PC-9 (cell line): ENCODE data around the gene ANKEF1. TPM values are rescaled to one million over a fixed set of nuclear protein-coding genes. Genes with fewer than 3 reads are reported as not detected.

ENCODE experiments used
- BruUV-seq: library from RNA; stranded (reverse); fragments of 400-500 nt; replicated peaks from 2 replicates; lab custom pipeline; 2021; lab: Mats Ljungman, UMichigan
- CTCF ChIA-PET: fragments of 300-600 bp; sonication (Branson Sonifier 250); formaldehyde crosslinking; loops from one replicate; lab custom pipeline; 2022; ENCODE audit warnings: antibody characterized with exemption; lab: Charles Lee
- POLR2A ChIA-PET: fragments of 300-600 bp; sonication (Branson Sonifier 250); formaldehyde crosslinking; loops from one replicate; lab custom pipeline; 2022; ENCODE audit warnings: antibody characterized with exemption; ENCODE audit not compliant: unreplicated experiment; lab: Charles Lee
- DNase-seq, 2 experiments: peaks; one replicate each; pipeline versions ENCODE4 v3.0.0 to v3.0.0-alpha.2; 2015 to 2022; ENCODE audit warnings: mixed read lengths in 1 of 2
- H2AFZ ChIP-seq: fragments of 200-600 bp; sonication (generic); 2 replicates; pipeline ENCODE4 v1.8.1; 2017; ENCODE audit warnings: antibody characterized with exemption
- H3F3A ChIP-seq: fragments of 200-600 bp; sonication (generic); 2 replicates; pipeline ENCODE4 v1.8.1; 2017; ENCODE audit warnings: antibody characterized with exemption, mild to moderate bottlenecking, low read depth; ENCODE audit not compliant: insufficient read depth
- H3K27ac ChIP-seq: fragments of 200-600 bp; sonication (generic); 2 replicates; pipeline ENCODE4 v1.6.1; 2016; ENCODE audit warnings: mixed run types
- H3K27me3 ChIP-seq: fragments of 200-600 bp; sonication (generic); 2 replicates; pipeline ENCODE4 v1.6.1; 2016; ENCODE audit warnings: low read depth, mixed run types; ENCODE audit not compliant: insufficient read depth
- H3K36me3 ChIP-seq: fragments of 200-600 bp; sonication (generic); 2 replicates; pipeline ENCODE4 v1.6.1; 2016; ENCODE audit warnings: low read depth, mixed run types
- H3K4me1 ChIP-seq: fragments of 200-600 bp; sonication (generic); replicated peaks from 2 replicates; pipeline ENCODE4 v1.6.1; 2016; ENCODE audit warnings: mixed run types; ENCODE audit not compliant: insufficient read depth
- H3K4me2 ChIP-seq: fragments of 200-600 bp; sonication (generic); 2 replicates; pipeline ENCODE4 v1.6.1; 2017; ENCODE audit warnings: mixed run types
- H3K4me3 ChIP-seq: fragments of 200-600 bp; sonication (generic); 2 replicates; pipeline ENCODE4 v1.6.1; 2016; ENCODE audit warnings: mixed run types
- H3K79me2 ChIP-seq: fragments of 200-600 bp; sonication (generic); 2 replicates; pipeline ENCODE4 v1.6.1; 2017; ENCODE audit warnings: low read depth, mixed run types
- H3K9me2 ChIP-seq: fragments of 200-600 bp; sonication (generic); 2 replicates; pipeline ENCODE4 v1.8.1; 2017; ENCODE audit warnings: mild to moderate bottlenecking; ENCODE audit not compliant: insufficient read depth
- H3K9me3 ChIP-seq: fragments of 200-600 bp; sonication (generic); 2 replicates; pipeline ENCODE4 v1.8.1; 2016; ENCODE audit warnings: low read depth; ENCODE audit not compliant: insufficient read depth
- H4K20me1 ChIP-seq: fragments of 200-600 bp; sonication (generic); 2 replicates; pipeline ENCODE4 v1.8.1; 2017; ENCODE audit not compliant: insufficient read depth
- CTCF ChIP-seq: fragments of 200-600 bp; sonication (generic); conservative IDR thresholded peaks from 2 replicates; pipeline ENCODE4 v1.6.1; 2017; ENCODE audit warnings: mixed run types, antibody characterized with exemption, mild to moderate bottlenecking, moderate library complexity
- EZH2 ChIP-seq: fragments of 200-600 bp; sonication (generic); IDR thresholded peaks from 2 replicates; pipeline ENCODE4 v1.8.0; 2017; ENCODE audit warnings: antibody characterized with exemption, low read depth
- intact Hi-C: fragments of 100-400 bp; cut with micrococcal nuclease; formaldehyde crosslinking; loops from one replicate; pipeline ENCODE4 v1.10.0; 2022; ENCODE audit not compliant: unreplicated experiment
- total RNA-seq: library from RNA; stranded (reverse); gene quantifications from 2 replicates; pipeline ENCODE4 v1.2.3, GENCODE V29; 2021

Gene ANKEF1
- total RNA-seq, 1 experiment from 2014 or later = 11.1 TPM

- ChIA-PET POLR2A (no interaction called here), CTCF (no interaction called here)
- Histone ChIP-seq H3K36me3 (no peaks in the 10 kb centered on the region), H3K4me2 (no peak overlapping the region), H3F3A (no peaks in the 10 kb centered on the region), H3K9me2 (no peaks in the 10 kb centered on the region), H4K20me1 (no peaks in the 10 kb centered on the region), H3K27ac (no peak overlapping the region), H3K9me3 (no peaks in the 10 kb centered on the region), H3K4me1 (no peaks in the 10 kb centered on the region), H2AFZ (peak overlapping the region; percentile 52; the same call in 1 of the 2 replicates), H3K27me3 (no peaks in the 10 kb centered on the region), H3K4me3 (no peak overlapping the region), H3K79me2 (no peaks in the 10 kb centered on the region)
- DNase-seq = no peak
- BruUV-seq = no TSS peak
- TF ChIP-seq CTCF (no peak), EZH2 (no peak)
- intact Hi-C loops = no loop called here
Observed at GRCh38 chr20:9989066-9989724, 45.6 kb upstream of the ANKEF1 start.

- no peaks in the 10 kb centered on the region for H3F3A ChIP-seq
- H3K79me2 ChIP-seq = no peaks in the 10 kb centered on the region
- no peak for DNase-seq
- ChIA-PET POLR2A (no interaction called here), CTCF (no interaction called here)
- H3K27ac ChIP-seq = no peak overlapping the region
- no peaks in the 10 kb centered on the region for H3K27me3 ChIP-seq
- no peak overlapping the region for H3K4me3 ChIP-seq
- no TSS peak for BruUV-seq
- TF ChIP-seq CTCF = no peak
- no peak for TF ChIP-seq EZH2
- no peaks in the 10 kb centered on the region for H3K36me3 ChIP-seq
- H2AFZ ChIP-seq = no peak overlapping the region
- no peak overlapping the region for H3K4me2 ChIP-seq
- H3K9me3 ChIP-seq = no peaks in the 10 kb centered on the region
- H4K20me1 ChIP-seq = no peaks in the 10 kb centered on the region
- no peaks in the 10 kb centered on the region for H3K4me1 ChIP-seq
- H3K9me2 ChIP-seq = no peaks in the 10 kb centered on the region
- intact Hi-C loops = no loop called here
Observed at GRCh38 chr20:9993137-9993536, 41.6 kb upstream of the ANKEF1 start.

GRCh38 chr20:9994676-9995075, 40.1 kb upstream of the ANKEF1 start:
- H4K20me1 ChIP-seq = no peaks in the 10 kb centered on the region
- no peak overlapping the region for H3K4me3 ChIP-seq
- no peak overlapping the region for H2AFZ ChIP-seq
- H3K4me1 ChIP-seq = no peaks in the 10 kb centered on the region
- DNase-seq = no peak
- no peaks in the 10 kb centered on the region for H3K9me3 ChIP-seq
- POLR2A ChIA-PET = no interaction called here
- H3K4me2 ChIP-seq = no peak overlapping the region
- H3K27me3 ChIP-seq = no peaks in the 10 kb centered on the region
- intact Hi-C loops = no loop called here
- TF ChIP-seq EZH2 (no peak), CTCF (no peak)
- H3K36me3 ChIP-seq = no peaks in the 10 kb centered on the region
- H3F3A ChIP-seq = no peaks in the 10 kb centered on the region
- no peaks in the 10 kb centered on the region for H3K79me2 ChIP-seq
- no TSS peak for BruUV-seq
- no peaks in the 10 kb centered on the region for H3K9me2 ChIP-seq
- CTCF ChIA-PET = no interaction called here
- no peak overlapping the region for H3K27ac ChIP-seq
